K562 (cell line): ENCODE measurements around the gene COL11A2. TPM values are rescaled to one million over a fixed set of nuclear protein-coding genes. Genes with fewer than 3 reads are reported as not detected.
A peak's percentile ranks its signal among the peaks of the same experiment; 100 is the strongest.

Experiments used
- ZNF134 ChIP-seq: fragments of 250-450 bp; sonication (Bioruptor Pico); conservative IDR thresholded peaks from 2 replicates; pipeline ENCODE4 v1.4.0; 2020
- ZNF695 ChIP-seq: fragments of 450-650 bp; formaldehyde crosslinking; IDR thresholded peaks from 2 replicates; pipeline ENCODE4 v1.4.0; 2020; ENCODE audit warnings: mild to moderate bottlenecking, moderate library complexity
- polyA plus RNA-seq, 8 experiments: library from polyadenylated mRNA; depleted of rRNA in 4 of 8; stranded (reverse) in 5 of 8; unstranded in 3 of 8; fragments of >200 nt; fragmentation: Nextera tagmentation in 2 of 8; fragmentation: Illumina TruSeq in 1 of 8; extraction: Ambion mirVana in 2 of 8; extraction: Trizol in 1 of 8; gene quantifications; 2 replicates each; pipeline versions ENCODE4 v1.2.1 to v1.2.3, GENCODE V29; 2011 to 2014; ENCODE audit warnings: inconsistent platforms in 1 of 8, missing spikeins in 1 of 8
- total RNA-seq, 7 experiments: library from RNA; depleted of rRNA in 6 of 7; stranded (reverse); fragments of >200 nt in 6 of 7; fragmentation: Illumina TruSeq in 2 of 7; extraction: Trizol in 2 of 7; gene quantifications; 2 replicates each; pipeline versions ENCODE4 v1.2.1 to v1.2.3, GENCODE V29; 2011 to 2021; ENCODE audit warnings: low replicate concordance in 1 of 7
- TF ChIP-seq, protein P1 (sequence below), 2 experiments: fragments of 450-650 bp; formaldehyde crosslinking in 1 of 2; IDR thresholded peaks; 2 replicates each; pipeline versions ENCODE4 v1.4.0 to v1.6.1; 2014 to 2020; ENCODE audit warnings: mild to moderate bottlenecking in 2 of 2, borderline replicate concordance in 1 of 2, low read depth in 1 of 2

The COL11A2 gene
- total and polyA plus RNA-seq, 9 of the 15 experiments (the other 6 are each of a cell fraction or from before 2014, with no cell fraction given) = 0.04 to 0.35 (median 0.09) TPM; not detected in 1

DNA sequence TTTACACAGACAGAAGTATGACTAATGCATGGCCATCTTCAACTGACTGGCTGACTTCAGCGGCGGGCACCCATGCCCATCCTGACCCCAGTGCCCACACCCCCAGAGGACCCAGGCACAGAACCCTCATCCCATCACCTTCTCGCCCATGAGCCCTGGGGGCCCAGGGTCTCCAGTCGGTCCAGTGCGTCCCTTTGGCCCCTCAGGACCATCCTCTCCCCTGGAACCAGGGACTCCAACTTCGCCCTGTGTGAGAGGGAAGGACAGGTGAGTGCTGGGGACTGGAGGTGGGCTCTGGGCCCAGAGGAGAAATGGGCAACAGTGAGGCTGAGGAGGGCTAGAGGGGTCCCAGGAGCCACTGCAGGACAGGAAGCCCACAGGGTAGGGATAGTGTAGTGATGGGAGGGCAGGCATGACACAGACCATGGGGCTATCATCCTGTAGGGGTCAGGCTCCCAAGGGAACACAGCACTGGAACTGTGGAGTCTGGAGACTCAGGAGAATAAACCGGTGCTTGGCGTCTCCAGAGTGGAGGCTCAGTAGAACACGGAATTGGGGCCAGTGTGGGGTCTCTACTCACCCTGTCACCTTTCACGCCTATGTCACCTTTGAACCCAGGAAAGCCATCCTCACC lies 16.7 kb downstream of the COL11A2 start (continued):
- TF ChIP-seq, protein P1, sequence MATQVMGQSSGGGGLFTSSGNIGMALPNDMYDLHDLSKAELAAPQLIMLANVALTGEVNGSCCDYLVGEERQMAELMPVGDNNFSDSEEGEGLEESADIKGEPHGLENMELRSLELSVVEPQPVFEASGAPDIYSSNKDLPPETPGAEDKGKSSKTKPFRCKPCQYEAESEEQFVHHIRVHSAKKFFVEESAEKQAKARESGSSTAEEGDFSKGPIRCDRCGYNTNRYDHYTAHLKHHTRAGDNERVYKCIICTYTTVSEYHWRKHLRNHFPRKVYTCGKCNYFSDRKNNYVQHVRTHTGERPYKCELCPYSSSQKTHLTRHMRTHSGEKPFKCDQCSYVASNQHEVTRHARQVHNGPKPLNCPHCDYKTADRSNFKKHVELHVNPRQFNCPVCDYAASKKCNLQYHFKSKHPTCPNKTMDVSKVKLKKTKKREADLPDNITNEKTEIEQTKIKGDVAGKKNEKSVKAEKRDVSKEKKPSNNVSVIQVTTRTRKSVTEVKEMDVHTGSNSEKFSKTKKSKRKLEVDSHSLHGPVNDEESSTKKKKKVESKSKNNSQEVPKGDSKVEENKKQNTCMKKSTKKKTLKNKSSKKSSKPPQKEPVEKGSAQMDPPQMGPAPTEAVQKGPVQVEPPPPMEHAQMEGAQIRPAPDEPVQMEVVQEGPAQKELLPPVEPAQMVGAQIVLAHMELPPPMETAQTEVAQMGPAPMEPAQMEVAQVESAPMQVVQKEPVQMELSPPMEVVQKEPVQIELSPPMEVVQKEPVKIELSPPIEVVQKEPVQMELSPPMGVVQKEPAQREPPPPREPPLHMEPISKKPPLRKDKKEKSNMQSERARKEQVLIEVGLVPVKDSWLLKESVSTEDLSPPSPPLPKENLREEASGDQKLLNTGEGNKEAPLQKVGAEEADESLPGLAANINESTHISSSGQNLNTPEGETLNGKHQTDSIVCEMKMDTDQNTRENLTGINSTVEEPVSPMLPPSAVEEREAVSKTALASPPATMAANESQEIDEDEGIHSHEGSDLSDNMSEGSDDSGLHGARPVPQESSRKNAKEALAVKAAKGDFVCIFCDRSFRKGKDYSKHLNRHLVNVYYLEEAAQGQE (IDR thresholded peaks at IDR 0.05; ENCODE audit: borderline replicate concordance) = peak; percentile 18; the same call in 1 of the 2 replicates
- TF ChIP-seq, protein P1 (CRISPR knock-in tag; IDR thresholded peaks at IDR 0.05; ENCODE audit: low read depth) = no peak
- TF ChIP-seq ZNF695 (no peak), ZNF134 (CRISPR knock-in tag) (no peak)
